Heart left ventricle (tissue), 16 donors: ENCODE results near the gene SLX9. TPM values are rescaled to one million over a fixed set of nuclear protein-coding genes. Genes with fewer than 3 reads are reported as not detected.

Experiments used
- ATAC-seq, 4 donors: fragments of 200-7000 bp; cut with Tn5 transposase; one replicate each; pipeline ENCODE4 v1.9.1; 2020 to 2022; ENCODE audit warnings: moderate library complexity in 4 of 4, mild to moderate bottlenecking in 3 of 4, moderate number of reproducible peaks in 1 of 4
- DNase-seq, 5 donors: peaks; one replicate each; pipeline ENCODE4 v3.0.0-alpha.2; 2020
- H3K27ac ChIP-seq, 12 donors: fragments of 200-600 bp; sonication (generic) in 4 of 12; one replicate each; pipeline versions ENCODE4 v1.5.0 to v1.8.0; 2016 to 2022; ENCODE audit warnings: mild to moderate bottlenecking in 2 of 12
- H3K27me3 ChIP-seq, 9 donors: fragments of 200-600 bp; sonication (generic) in 2 of 9; one replicate each; pipeline versions ENCODE4 v1.5.1 to v1.8.0; 2016 to 2022; ENCODE audit warnings: mild to moderate bottlenecking in 3 of 9
- H3K36me3 ChIP-seq, 9 donors: fragments of 200-600 bp; sonication (generic) in 2 of 9; one replicate each; pipeline versions ENCODE4 v1.5.0 to v1.8.0; 2018 to 2022; ENCODE audit warnings: mild to moderate bottlenecking in 2 of 9
- H3K4me1 ChIP-seq, 12 donors: fragments of 200-600 bp; sonication (generic) in 4 of 12; one replicate each; pipeline versions ENCODE4 v1.5.0 to v1.8.0; 2016 to 2022; ENCODE audit warnings: mild to moderate bottlenecking in 3 of 12
- H3K4me3 ChIP-seq, 12 donors: fragments of 200-600 bp; sonication (generic) in 4 of 12; one replicate each; pipeline versions ENCODE4 v1.5.0 to v1.8.0; 2017 to 2022; ENCODE audit warnings: mild to moderate bottlenecking in 9 of 12, moderate library complexity in 4 of 12
- H3K9me3 ChIP-seq, 12 donors: fragments of 200-600 bp; sonication (generic) in 4 of 12; one replicate each; pipeline versions ENCODE4 v1.5.0 to v1.8.0; 2016 to 2022; ENCODE audit warnings: mild to moderate bottlenecking in 1 of 12
- CTCF ChIP-seq, 12 donors: fragments of 200-600 bp; sonication (generic) in 4 of 12; IDR thresholded peaks; one replicate each; pipeline versions ENCODE4 v1.5.0 to v1.8.0; 2018 to 2022; ENCODE audit warnings: antibody characterized with exemption in 12 of 12, mild to moderate bottlenecking in 5 of 12
- POLR2A ChIP-seq, 2 donors: fragments of 450-650 bp; IDR thresholded peaks; one replicate each; pipeline ENCODE4 v1.6.1; 2017; ENCODE audit warnings: antibody characterized with exemption in 2 of 2, mild to moderate bottlenecking in 2 of 2, moderate library complexity in 2 of 2
- WGBS, 4 donors: extraction: QIAGEN DNeasy Blood & Tissue Kit in 2 of 4; methylation state at CpG; one replicate each; pipeline versions ENCODE4 v1.1.5 to v1.1.7; 2013 to 2018; 5-methylcytosine and 5-hydroxymethylcytosine counted together
- intact Hi-C, 10 donors: fragments of 100-400 bp; cut with DNase I; formaldehyde crosslinking; loops; one replicate each; pipeline versions ENCODE4 v1.11.1 to v1.14.2; 2022
- polyA plus RNA-seq, 2 donors: library from polyadenylated mRNA; stranded (reverse); fragments of 200-250 nt; gene quantifications; one replicate each; pipeline ENCODE4 v1.2.3, GENCODE V29; 2013
- total RNA-seq, 9 donors: library from RNA; depleted of rRNA in 2 of 9; stranded (reverse); fragments of >200 nt in 2 of 9; fragmentation: NEBNext Ultra II Directional in 3 of 9; extraction: Animal tissue kit (Norgen Biotek cat#: 25700) in 3 of 9; gene quantifications; one replicate each; pipeline versions ENCODE4 v1.1.0 to v1.2.4, GENCODE V29; 2016 to 2023
- donor health status: ischemic (EF 13 %, LVEDD 7.1; RV severe dilation, severe dysfunction).
- donor health status: healthy with polysubstance abuse.
- donor health status: DM: no; HTN: yes; CAD: no.
- donor health status: DM: no; HTN: no; CAD: no.
- donor health status: ischemic (EF 25% LVEDD 6.9; RV normal size, moderate dysfunction).
- donor health status: ischemic (EF 25% LVEDD 5.7; RV mildly dilated, moderate dysfunction).
- donor health status: healthy.
- donor health status: DM: yes; HTN: yes; CAD: no.
- donor health status: ischemic (EF 35%, LVEDD 5.7; RV mildly dilated, moderate dysfunction).
- donor health status: nonischemic (EF 11% LVEDD 7.7; RV severe dilation, severe dysfunction).
- donor health status: DM: yes; HTN: yes; CAD: no.
- donor health status: PGD.
- donor health status: ischemic (EF 29% LVEDD 5.4; RV normal size, mild dysfunction).
- donor health status: nonischemic (EF 23%, LVEDD 6.1; RV moderate dilation, normal function).

SLX9 gene
- total and polyA plus RNA-seq, 11 donors, result 38.5 to 77.8 (median 49.1) TPM

- Histone ChIP-seq H3K36me3 (peaks cover 0 to 26% (median 8%) of the 10 kb centered on the region in 9 donors), H3K4me3 (no peak overlapping the region), H3K9me3 (no peaks in the 10 kb centered on the region), H3K27ac (peak overlapping the region; percentile 1 to 77 (median 60)), H3K27me3 (no peaks in the 10 kb centered on the region), H3K4me1 (peaks cover 0 to 78% (median 38%) of the 10 kb centered on the region in 12 donors)
- peak in 4 of 5 donors; percentile 64 to 84 (median 75) for DNase-seq
- ATAC-seq, result peak in 3 of 4 donors; percentile 53 to 58 (median 58)
- 52 to 62% (median 56%) methylated on average over 23 to 30 of the region's 30 CpGs for WGBS, 4 donors
- TF ChIP-seq CTCF (IDR thresholded peaks at IDR 0.05) (no peak), POLR2A (IDR thresholded peaks at IDR 0.05) (no peak)
- intact Hi-C loops, result no loop called here
Measured at GRCh38 chr21:44966135-44967081, 26.6 kb downstream of the SLX9 start.

- no peak for TF ChIP-seq CTCF (IDR thresholded peaks at IDR 0.05)
- no peak for TF ChIP-seq POLR2A (IDR thresholded peaks at IDR 0.05)
- peak in 3 of 4 donors; percentile 1 to 5 (median 4) for ATAC-seq
- Histone ChIP-seq H3K36me3 (peaks cover 0 to 22% (median 8%) of the 10 kb centered on the region in 9 donors), H3K27me3 (no peaks in the 10 kb centered on the region), H3K4me1 (peaks cover 0 to 70% (median 31%) of the 10 kb centered on the region in 12 donors), H3K4me3 (no peak overlapping the region), H3K27ac (peak overlapping the region in 11 of 12 donors; percentile 1 to 77 (median 63)), H3K9me3 (no peaks in the 10 kb centered on the region)
- peak in 1 of 5 donors; percentile 22 for DNase-seq
- WGBS, 4 donors, result 80 to 89% (median 87%) methylated on average over 22 to 38 of the region's 38 CpGs
- intact Hi-C loops, result no loop called here
Measured at GRCh38 chr21:44967082-44968047, 27.5 kb downstream of the SLX9 start.

- Histone ChIP-seq H3K36me3 (peaks cover 0 to 26% (median 11%) of the 10 kb centered on the region in 9 donors), H3K27ac (peak overlapping the region in 2 of 12 donors; percentile 35 to 70), H3K9me3 (no peaks in the 10 kb centered on the region), H3K27me3 (no peaks in the 10 kb centered on the region), H3K4me1 (peaks cover 0 to 62% (median 23%) of the 10 kb centered on the region in 12 donors), H3K4me3 (no peak overlapping the region)
- peak in 1 of 5 donors; percentile 20 for DNase-seq
- 86 to 89% (median 87%) methylated on average over 20 of the region's 20 CpGs for WGBS, 4 donors
- intact Hi-C loops, result no loop called here
- TF ChIP-seq CTCF (IDR thresholded peaks at IDR 0.05), result no peak
- no peak for ATAC-seq
Measured at GRCh38 chr21:44969066-44969670, 29.3 kb downstream of the SLX9 start.
